ENCODE data around the gene ZNF532.

ZNF532 gene

GRCh38 chr18:58865701-58866065 is 1.0 kb downstream of the ZNF532 start:
- no peaks in the 10 kb centered on the region; the same call in 1 of the 2 replicates for H3K27me3 ChIP-seq (replicated peaks; ENCODE audit: insufficient read depth, low read length)
- H3K9ac ChIP-seq (ENCODE audit: low read length) = no peak overlapping the region
- no peak for DNase-seq
- no peaks in the 10 kb centered on the region for H4K20me1 ChIP-seq (ENCODE audit: insufficient read depth, low read length)
- H3K4me2 ChIP-seq (ENCODE audit: low read depth, low read length) = no peak overlapping the region
- H3K36me3 ChIP-seq (replicated peaks; ENCODE audit: insufficient read depth, low read length) = no peaks in the 10 kb centered on the region
- no peaks in the 10 kb centered on the region for H3K79me2 ChIP-seq (ENCODE audit: low read length)
- 0 out of 2 replicates have a peak, but pooled peaks cover 3% of the 10 kb centered on the region for H3F3A ChIP-seq (ENCODE audit: insufficient read depth, low read length)
- no peak overlapping the region for H3K4me3 ChIP-seq (ENCODE audit: low read length)
- H2AFZ ChIP-seq (ENCODE audit: low read length) = no peak overlapping the region
- TF ChIP-seq CTCF (IDR thresholded peaks at IDR 0.05; ENCODE audit: low read length) (no peak), EZH2 (optimal IDR thresholded peaks at IDR 0.05; ENCODE audit: low read depth, low read length) (no peak), EZH2phosphoT487 (IDR thresholded peaks at IDR 0.05; ENCODE audit: low read length) (no peak)
- H3K9me2 ChIP-seq (replicated peaks; ENCODE audit: insufficient read depth, low read length) = no peaks in the 10 kb centered on the region
- 0 out of 2 replicates have a peak, but pooled peaks cover 3% of the 10 kb centered on the region for H3K4me1 ChIP-seq (ENCODE audit: low read length)
- H3K27ac ChIP-seq (ENCODE audit: low read length) = no peak overlapping the region
- H3K9me3 ChIP-seq (replicated peaks; ENCODE audit: insufficient read depth, low read length) = no peaks in the 10 kb centered on the region

GRCh38 chr18:58866066-58866772 is 1.5 kb downstream of the ZNF532 start:
- no peak for TF ChIP-seq EZH2 (optimal IDR thresholded peaks at IDR 0.05; ENCODE audit: low read depth, low read length)
- no peak for TF ChIP-seq EZH2phosphoT487 (IDR thresholded peaks at IDR 0.05; ENCODE audit: low read length)
- TF ChIP-seq CTCF (IDR thresholded peaks at IDR 0.05; ENCODE audit: low read length) = no peak
- H3K27ac ChIP-seq (ENCODE audit: low read length) = no peak overlapping the region
- H4K20me1 ChIP-seq (ENCODE audit: insufficient read depth, low read length) = no peaks in the 10 kb centered on the region
- no peaks in the 10 kb centered on the region for H3K79me2 ChIP-seq (ENCODE audit: low read length)
- H3K9me2 ChIP-seq (replicated peaks; ENCODE audit: insufficient read depth, low read length) = no peaks in the 10 kb centered on the region
- H3K9ac ChIP-seq (ENCODE audit: low read length) = no peak overlapping the region
- 0 out of 2 replicates have a peak, but pooled peaks cover 3% of the 10 kb centered on the region for H3K4me1 ChIP-seq (ENCODE audit: low read length)
- H3F3A ChIP-seq (ENCODE audit: insufficient read depth, low read length) = 0 out of 2 replicates have a peak, but pooled peaks cover 3% of the 10 kb centered on the region
- DNase-seq = no peak
- H3K4me2 ChIP-seq (ENCODE audit: low read depth, low read length) = no peak overlapping the region
- no peaks in the 10 kb centered on the region for H3K36me3 ChIP-seq (replicated peaks; ENCODE audit: insufficient read depth, low read length)
- no peaks in the 10 kb centered on the region for H3K9me3 ChIP-seq (replicated peaks; ENCODE audit: insufficient read depth, low read length)
- H2AFZ ChIP-seq (ENCODE audit: low read length) = no peak overlapping the region
- H3K27me3 ChIP-seq (replicated peaks; ENCODE audit: insufficient read depth, low read length) = no peaks in the 10 kb centered on the region; the same call in 1 of the 2 replicates
- H3K4me3 ChIP-seq (ENCODE audit: low read length) = no peak overlapping the region

- TF ChIP-seq EZH2phosphoT487 (IDR thresholded peaks at IDR 0.05; ENCODE audit: low read length) (no peak), EZH2 (optimal IDR thresholded peaks at IDR 0.05; ENCODE audit: low read depth, low read length) (no peak), CTCF (IDR thresholded peaks at IDR 0.05; ENCODE audit: low read length) (no peak)
- no peak for DNase-seq
- Histone ChIP-seq H3K36me3 (replicated peaks; ENCODE audit: insufficient read depth, low read length) (no peaks in the 10 kb centered on the region), H2AFZ (ENCODE audit: low read length) (no peak overlapping the region), H4K20me1 (ENCODE audit: insufficient read depth, low read length) (no peaks in the 10 kb centered on the region), H3K9me3 (replicated peaks; ENCODE audit: insufficient read depth, low read length) (no peaks in the 10 kb centered on the region), H3K4me3 (ENCODE audit: low read length) (no peak overlapping the region), H3K27ac (ENCODE audit: low read length) (no peak overlapping the region), H3K9ac (ENCODE audit: low read length) (no peak overlapping the region), H3K27me3 (replicated peaks; ENCODE audit: insufficient read depth, low read length) (no peaks in the 10 kb centered on the region; the same call in 1 of the 2 replicates), H3K9me2 (replicated peaks; ENCODE audit: insufficient read depth, low read length) (no peaks in the 10 kb centered on the region), H3F3A (ENCODE audit: insufficient read depth, low read length) (0 out of 2 replicates have a peak, but pooled peaks cover 3% of the 10 kb centered on the region), H3K4me1 (ENCODE audit: low read length) (0 out of 2 replicates have a peak, but pooled peaks cover 3% of the 10 kb centered on the region), H3K4me2 (ENCODE audit: low read depth, low read length) (no peak overlapping the region), H3K79me2 (ENCODE audit: low read length) (no peaks in the 10 kb centered on the region)
Observed at GRCh38 chr18:58866773-58867150, 2.1 kb downstream of the ZNF532 start.
